Measurements from ENCODE around the gene TOGARAM1.

Gene TOGARAM1

GRCh38 chr14:44941591-44941990 is 20.4 kb upstream of the TOGARAM1 start:
- H3K27ac ChIP-seq: no peak overlapping the region
- no peaks in the 10 kb centered on the region for H3K9me3 ChIP-seq (ENCODE audit: low read depth, low read length)
- H3K9ac ChIP-seq (ENCODE audit: insufficient read length): no peak overlapping the region
- H3K4me3 ChIP-seq: no peak overlapping the region
- TF ChIP-seq EZH2 (IDR thresholded peaks at IDR 0.05): no peak
- TF ChIP-seq POLR2AphosphoS5 (IDR thresholded peaks at IDR 0.05; ENCODE audit: borderline replicate concordance, low read depth, low read length): no peak
- no peak for TF ChIP-seq FOXP2 (optimal IDR thresholded peaks at IDR 0.05; ENCODE audit: control extremely low read depth, extremely low read length, insufficient read depth)
- H3K36me3 ChIP-seq (ENCODE audit: insufficient read depth, low read length): peaks cover 69% of the 10 kb centered on the region
- no peak for DNase-seq (ENCODE audit: low read depth, low spot score)

GRCh38 chr14:44942436-44942835 is 19.6 kb upstream of the TOGARAM1 start:
- DNase-seq (ENCODE audit: low read depth, low spot score): no peak
- Histone ChIP-seq H3K9ac (ENCODE audit: insufficient read length) (no peak overlapping the region), H3K36me3 (ENCODE audit: insufficient read depth, low read length) (peaks cover 74% of the 10 kb centered on the region), H3K9me3 (ENCODE audit: low read depth, low read length) (no peaks in the 10 kb centered on the region), H3K27ac (no peak overlapping the region), H3K4me3 (no peak overlapping the region)
- no peak for TF ChIP-seq POLR2AphosphoS5 (IDR thresholded peaks at IDR 0.05; ENCODE audit: borderline replicate concordance, low read depth, low read length)
- no peak for TF ChIP-seq EZH2 (IDR thresholded peaks at IDR 0.05)
- TF ChIP-seq FOXP2 (optimal IDR thresholded peaks at IDR 0.05; ENCODE audit: control extremely low read depth, extremely low read length, insufficient read depth): no peak

GRCh38 chr14:44944107-44944506 is 17.9 kb upstream of the TOGARAM1 start:
- Histone ChIP-seq H3K27ac (no peak overlapping the region), H3K9me3 (ENCODE audit: low read depth, low read length) (no peaks in the 10 kb centered on the region), H3K9ac (ENCODE audit: insufficient read length) (no peak overlapping the region), H3K36me3 (ENCODE audit: insufficient read depth, low read length) (peaks cover 67% of the 10 kb centered on the region), H3K4me3 (no peak overlapping the region)
- DNase-seq (ENCODE audit: low read depth, low spot score): no peak
- TF ChIP-seq FOXP2 (optimal IDR thresholded peaks at IDR 0.05; ENCODE audit: control extremely low read depth, extremely low read length, insufficient read depth) (no peak), POLR2AphosphoS5 (IDR thresholded peaks at IDR 0.05; ENCODE audit: borderline replicate concordance, low read depth, low read length) (no peak)

- no peak for DNase-seq (ENCODE audit: low read depth, low spot score)
- Histone ChIP-seq H3K9me3 (ENCODE audit: low read depth, low read length) (no peaks in the 10 kb centered on the region), H3K36me3 (ENCODE audit: insufficient read depth, low read length) (peaks cover 56% of the 10 kb centered on the region), H3K4me3 (no peak overlapping the region), H3K27ac (no peak overlapping the region), H3K9ac (ENCODE audit: insufficient read length) (no peak overlapping the region)
- no peak for TF ChIP-seq FOXP2 (optimal IDR thresholded peaks at IDR 0.05; ENCODE audit: control extremely low read depth, extremely low read length, insufficient read depth)
- no peak for TF ChIP-seq EZH2 (IDR thresholded peaks at IDR 0.05)
- no peak for TF ChIP-seq POLR2AphosphoS5 (IDR thresholded peaks at IDR 0.05; ENCODE audit: borderline replicate concordance, low read depth, low read length)
Observed at GRCh38 chr14:44945264-44945663, 16.7 kb upstream of the TOGARAM1 start.

- DNase-seq (ENCODE audit: low read depth, low spot score): no peak
- no peak overlapping the region for H3K4me3 ChIP-seq
- no peaks in the 10 kb centered on the region for H3K9me3 ChIP-seq (ENCODE audit: low read depth, low read length)
- H3K9ac ChIP-seq (ENCODE audit: insufficient read length): no peak overlapping the region
- TF ChIP-seq FOXP2 (optimal IDR thresholded peaks at IDR 0.05; ENCODE audit: control extremely low read depth, extremely low read length, insufficient read depth): no peak
- TF ChIP-seq EZH2 (IDR thresholded peaks at IDR 0.05): no peak
- peaks cover 16% of the 10 kb centered on the region for H3K36me3 ChIP-seq (ENCODE audit: insufficient read depth, low read length)
- no peak overlapping the region for H3K27ac ChIP-seq
Observed at GRCh38 chr14:44951051-44951450, 10.9 kb upstream of the TOGARAM1 start.

GRCh38 chr14:44952391-44953110 is 9.4 kb upstream of the TOGARAM1 start:
- DNase-seq (ENCODE audit: low read depth, low spot score): no peak
- Histone ChIP-seq H3K9ac (ENCODE audit: insufficient read length) (no peak overlapping the region), H3K27ac (no peak overlapping the region), H3K9me3 (ENCODE audit: low read depth, low read length) (no peaks in the 10 kb centered on the region), H3K4me3 (no peak overlapping the region), H3K36me3 (ENCODE audit: insufficient read depth, low read length) (peaks cover 9% of the 10 kb centered on the region)
- TF ChIP-seq FOXP2 (optimal IDR thresholded peaks at IDR 0.05; ENCODE audit: control extremely low read depth, extremely low read length, insufficient read depth) (no peak), POLR2AphosphoS5 (IDR thresholded peaks at IDR 0.05; ENCODE audit: borderline replicate concordance, low read depth, low read length) (no peak), EZH2 (IDR thresholded peaks at IDR 0.05) (no peak)

DNA sequence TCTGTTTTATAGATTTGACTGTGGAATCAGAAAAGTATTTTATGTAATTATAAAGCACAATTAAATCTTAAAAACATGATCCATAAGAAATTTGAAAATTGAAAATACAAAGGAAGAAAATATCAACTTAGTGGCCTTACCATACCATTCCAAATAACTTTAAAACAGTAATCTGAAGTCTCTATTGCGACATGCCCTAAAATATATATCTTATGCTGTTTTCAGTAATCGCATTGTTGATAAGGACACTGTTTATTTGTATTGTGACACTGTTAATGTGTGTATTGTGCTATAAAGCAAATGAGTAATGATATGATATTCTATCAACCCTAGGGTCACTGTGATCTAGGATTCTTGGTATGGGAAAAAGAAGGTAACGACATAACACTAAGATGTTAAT is 7.2 kb upstream of the TOGARAM1 start:
- Histone ChIP-seq H3K4me3 (no peak overlapping the region), H3K9ac (ENCODE audit: insufficient read length) (no peak overlapping the region), H3K27ac (no peak overlapping the region), H3K36me3 (ENCODE audit: insufficient read depth, low read length) (peaks cover 3% of the 10 kb centered on the region; the same call in 1 of the 2 replicates), H3K9me3 (ENCODE audit: low read depth, low read length) (no peaks in the 10 kb centered on the region)
- TF ChIP-seq POLR2AphosphoS5 (IDR thresholded peaks at IDR 0.05; ENCODE audit: borderline replicate concordance, low read depth, low read length) (no peak), FOXP2 (optimal IDR thresholded peaks at IDR 0.05; ENCODE audit: control extremely low read depth, extremely low read length, insufficient read depth) (no peak), EZH2 (IDR thresholded peaks at IDR 0.05) (no peak)
- no peak for DNase-seq (ENCODE audit: low read depth, low spot score)

GRCh38 chr14:44955528-44955927 is 6.5 kb upstream of the TOGARAM1 start:
- no peak for TF ChIP-seq EZH2 (IDR thresholded peaks at IDR 0.05)
- TF ChIP-seq FOXP2 (optimal IDR thresholded peaks at IDR 0.05; ENCODE audit: control extremely low read depth, extremely low read length, insufficient read depth): no peak
- no peak for TF ChIP-seq POLR2AphosphoS5 (IDR thresholded peaks at IDR 0.05; ENCODE audit: borderline replicate concordance, low read depth, low read length)
- DNase-seq (ENCODE audit: low read depth, low spot score): no peak
- Histone ChIP-seq H3K27ac (no peak overlapping the region), H3K9me3 (ENCODE audit: low read depth, low read length) (no peaks in the 10 kb centered on the region), H3K4me3 (no peak overlapping the region), H3K9ac (ENCODE audit: insufficient read length) (no peak overlapping the region), H3K36me3 (ENCODE audit: insufficient read depth, low read length) (peaks cover 3% of the 10 kb centered on the region; the same call in 1 of the 2 replicates)

DNA sequence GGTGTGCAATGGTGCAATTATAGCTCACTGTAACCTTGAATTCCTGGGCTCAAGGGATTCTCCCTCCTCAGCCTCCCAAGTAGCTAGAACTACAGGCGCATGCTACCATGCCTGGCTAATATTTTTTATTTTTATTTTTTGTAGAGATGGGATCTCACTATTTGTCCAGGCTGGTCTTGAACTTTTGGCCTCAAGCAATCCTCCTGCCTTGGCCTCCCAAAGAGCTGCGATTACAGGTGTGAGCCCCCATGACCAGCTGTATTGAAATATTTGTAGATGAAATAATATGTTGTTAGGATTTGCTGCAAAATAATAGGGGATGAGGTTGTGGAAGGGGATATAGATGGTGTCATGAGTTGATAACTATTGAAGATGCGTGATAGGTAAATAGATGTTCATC is 5.1 kb upstream of the TOGARAM1 start:
- H3K9ac ChIP-seq (ENCODE audit: insufficient read length): no peak overlapping the region
- H3K4me3 ChIP-seq: no peak overlapping the region
- no peak overlapping the region for H3K27ac ChIP-seq
- no peak for DNase-seq (ENCODE audit: low read depth, low spot score)
- TF ChIP-seq EZH2 (IDR thresholded peaks at IDR 0.05): no peak
- no peak for TF ChIP-seq FOXP2 (optimal IDR thresholded peaks at IDR 0.05; ENCODE audit: control extremely low read depth, extremely low read length, insufficient read depth)
- no peak for TF ChIP-seq POLR2AphosphoS5 (IDR thresholded peaks at IDR 0.05; ENCODE audit: borderline replicate concordance, low read depth, low read length)
- H3K36me3 ChIP-seq (ENCODE audit: insufficient read depth, low read length): no peaks in the 10 kb centered on the region
- H3K9me3 ChIP-seq (ENCODE audit: low read depth, low read length): no peaks in the 10 kb centered on the region

Data from SK-N-MC (cell line).